ENCODE measurements around the gene KCNJ6. TPM values are rescaled to one million over a fixed set of nuclear protein-coding genes. Genes with fewer than 3 reads are reported as not detected.

Gene KCNJ6
- polyA plus RNA-seq, 1 of the 3 experiments (the other 2 are of a cell fraction) = not detected

DNA sequence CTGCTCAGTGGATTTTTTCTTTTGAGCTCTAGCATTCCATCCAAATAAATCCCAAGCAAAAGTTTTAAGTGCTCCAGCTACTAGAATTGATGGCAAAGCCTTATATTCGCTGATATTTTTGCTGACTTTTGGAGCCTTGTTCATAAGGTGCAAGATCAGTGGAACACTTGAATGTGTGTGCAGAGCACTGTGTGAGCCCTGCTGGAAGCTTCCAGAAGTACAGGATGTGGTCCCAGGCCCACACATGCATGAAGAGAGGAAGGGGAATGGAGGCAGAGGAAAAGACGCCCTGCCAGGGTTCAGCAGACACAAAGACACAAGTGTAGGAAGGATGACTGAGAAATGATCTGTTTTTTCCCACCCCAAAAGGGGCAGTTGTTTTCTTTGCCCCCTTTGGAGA is 169.4 kb downstream of the KCNJ6 start:
- Histone ChIP-seq H3K4me3 (ENCODE audit: low read depth in 2 of 2, low read length in 1 of 2) (no peak overlapping the region), H3K9ac (no peak overlapping the region), H3K27me3 (ENCODE audit: insufficient read depth) (no peaks in the 10 kb centered on the region), H4K20me1 (ENCODE audit: insufficient read depth) (no peaks in the 10 kb centered on the region), H3K4me2 (no peak overlapping the region), H3K9me3 (no peaks in the 10 kb centered on the region), H2AFZ (ENCODE audit: low read depth) (no peak overlapping the region), H3K36me3 (replicated peaks in 1 of 2; ENCODE audit: control insufficient read depth in 1 of 2, insufficient read depth in 2 of 2, low read length in 1 of 2) (no peaks in the 10 kb centered on the region), H3K27ac (ENCODE audit: low read depth in 2 of 2, low read length in 1 of 2) (no peak overlapping the region), H3K79me2 (ENCODE audit: insufficient read depth) (no peaks in the 10 kb centered on the region), H3K4me1 (ENCODE audit: control insufficient read depth in 1 of 2, insufficient read depth in 2 of 2, low read depth in 1 of 2, low read length in 1 of 2) (no peaks in the 10 kb centered on the region), H3K9me2 (no peaks in the 10 kb centered on the region), H3F3A (replicated peaks; ENCODE audit: insufficient read depth) (no peaks in the 10 kb centered on the region)
- TF ChIP-seq FOXJ3 (CRISPR knock-in tag; IDR thresholded peaks at IDR 0.05) = no peak
- no peak for TF ChIP-seq NFIC (IDR thresholded peaks at IDR 0.05; ENCODE audit: borderline replicate concordance)
- no peak for TF ChIP-seq FOSL2 (IDR thresholded peaks at IDR 0.05; ENCODE audit: borderline replicate concordance, low read depth)
- no peak for TF ChIP-seq TCF12 (IDR thresholded peaks at IDR 0.05)
- POLR2A ChIA-PET = no interaction called here
- WGBS (ENCODE audit: low lambda C conversion rate) = 50% methylated on average over 2 of the region's 2 CpGs
- no peak for DNase-seq
- CTCF ChIA-PET = interaction anchor here (0.9 to 1.8 kb wide), 2 partner anchors 35 to 413 kb away, joined by 3 to 5 read pairs; no protein-coding TSS in a partner anchor

DNA sequence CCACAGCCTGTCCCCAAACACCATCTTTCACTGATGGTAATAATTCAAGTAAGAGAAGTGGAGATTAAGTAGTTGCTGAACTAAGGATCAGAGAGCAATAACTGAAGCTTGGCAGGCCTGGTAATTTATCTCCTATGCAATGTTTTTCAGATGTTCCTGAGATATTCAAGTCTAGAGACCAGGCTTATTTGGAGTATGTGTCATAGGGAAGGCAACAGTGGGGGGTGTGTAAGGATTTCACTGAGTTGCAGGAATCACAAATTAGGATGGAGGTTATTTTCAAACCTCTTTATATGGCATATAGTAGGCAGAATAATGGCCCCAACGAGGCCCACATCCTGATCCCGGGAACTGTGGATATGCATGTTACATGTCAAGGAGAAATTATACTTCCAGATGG is 171.7 kb downstream of the KCNJ6 start:
- H3K27me3 ChIP-seq (ENCODE audit: insufficient read depth) = no peaks in the 10 kb centered on the region
- CTCF ChIA-PET = interaction anchor here (0.8 to 1.9 kb wide), 2 partner anchors 14 to 32 kb away, joined by 3 to 5 read pairs; no protein-coding TSS in a partner anchor
- no peak for TF ChIP-seq NFIC (IDR thresholded peaks at IDR 0.05; ENCODE audit: borderline replicate concordance)
- no peak for TF ChIP-seq JUND (IDR thresholded peaks at IDR 0.05)

GRCh38 chr21:37742532-37742931 is 173.7 kb downstream of the KCNJ6 start:
- H3K9ac ChIP-seq = no peak overlapping the region
- H3K4me2 ChIP-seq = no peak overlapping the region
- TF ChIP-seq FOXM1 (IDR thresholded peaks at IDR 0.05; ENCODE audit: low read depth) (no peak), EP300 (IDR thresholded peaks at IDR 0.05; ENCODE audit: borderline replicate concordance in 1 of 2, low read depth in 1 of 2, low read length in 1 of 2) (no peak), PBX3 (IDR thresholded peaks at IDR 0.05) (no peak), ZBTB33 (IDR thresholded peaks at IDR 0.05; ENCODE audit: borderline replicate concordance, low read depth) (no peak), RFX5 (IDR thresholded peaks at IDR 0.05; ENCODE audit: low read length) (no peak), MEF2A (IDR thresholded peaks at IDR 0.05; ENCODE audit: borderline replicate concordance, low read depth) (no peak), SIN3A (IDR thresholded peaks at IDR 0.05; ENCODE audit: borderline replicate concordance, low read depth, low read length) (no peak), FOXJ3 (CRISPR knock-in tag; IDR thresholded peaks at IDR 0.05) (no peak), EZH2phosphoT487 (IDR thresholded peaks at IDR 0.05; ENCODE audit: borderline replicate concordance, low read depth) (no peak), REST (IDR thresholded peaks at IDR 0.05; ENCODE audit: low read depth, low read length) (no peak), NFIC (IDR thresholded peaks at IDR 0.05; ENCODE audit: borderline replicate concordance) (no peak), MAX (IDR thresholded peaks at IDR 0.05; ENCODE audit: low read depth) (no peak), YY1 (IDR thresholded peaks at IDR 0.05; ENCODE audit: low read depth) (no peak)

More for the DNA sequence above, 171.7 kb downstream of the KCNJ6 start:
- Histone ChIP-seq H3K9me2 (no peaks in the 10 kb centered on the region), H4K20me1 (ENCODE audit: insufficient read depth) (no peaks in the 10 kb centered on the region), H3K36me3 (replicated peaks in 1 of 2; ENCODE audit: control insufficient read depth in 1 of 2, insufficient read depth in 2 of 2, low read length in 1 of 2) (no peaks in the 10 kb centered on the region), H3K9ac (no peak overlapping the region), H3K4me1 (ENCODE audit: control insufficient read depth in 1 of 2, insufficient read depth in 2 of 2, low read depth in 1 of 2, low read length in 1 of 2) (no peaks in the 10 kb centered on the region), H3F3A (replicated peaks; ENCODE audit: insufficient read depth) (no peaks in the 10 kb centered on the region), H3K27ac (ENCODE audit: low read depth in 2 of 2, low read length in 1 of 2) (no peak overlapping the region), H2AFZ (ENCODE audit: low read depth) (no peak overlapping the region), H3K4me2 (no peak overlapping the region), H3K79me2 (ENCODE audit: insufficient read depth) (no peaks in the 10 kb centered on the region), H3K4me3 (ENCODE audit: low read depth in 2 of 2, low read length in 1 of 2) (no peak overlapping the region), H3K9me3 (no peaks in the 10 kb centered on the region)
- POLR2A ChIA-PET = no interaction called here
- DNase-seq = no peak
- WGBS (ENCODE audit: low lambda C conversion rate) = 15% methylated on average over 2 of the region's 2 CpGs

More at GRCh38 chr21:37742532-37742931, 173.7 kb downstream of the KCNJ6 start:
- no peaks in the 10 kb centered on the region for H3K36me3 ChIP-seq (replicated peaks in 1 of 2; ENCODE audit: control insufficient read depth in 1 of 2, insufficient read depth in 2 of 2, low read length in 1 of 2)
- no peaks in the 10 kb centered on the region for H3K9me3 ChIP-seq
- no peaks in the 10 kb centered on the region; the same call in 1 of the 2 replicates for H3K27me3 ChIP-seq (ENCODE audit: insufficient read depth)
- H2AFZ ChIP-seq (ENCODE audit: low read depth) = no peak overlapping the region
- WGBS (ENCODE audit: low lambda C conversion rate) = 7% methylated on average over 1 of the region's 1 CpG
- H3K4me1 ChIP-seq (ENCODE audit: control insufficient read depth in 1 of 2, insufficient read depth in 2 of 2, low read depth in 1 of 2, low read length in 1 of 2) = no peaks in the 10 kb centered on the region
- no peaks in the 10 kb centered on the region for H4K20me1 ChIP-seq (ENCODE audit: insufficient read depth)
- no peaks in the 10 kb centered on the region for H3K79me2 ChIP-seq (ENCODE audit: insufficient read depth)
- no peaks in the 10 kb centered on the region for H3F3A ChIP-seq (replicated peaks; ENCODE audit: insufficient read depth)
- no peak overlapping the region for H3K27ac ChIP-seq (ENCODE audit: low read depth in 2 of 2, low read length in 1 of 2)
- DNase-seq = no peak
- POLR2A ChIA-PET = no interaction called here
- CTCF ChIA-PET = no interaction called here
- no peaks in the 10 kb centered on the region for H3K9me2 ChIP-seq
- no peak overlapping the region for H3K4me3 ChIP-seq (ENCODE audit: low read depth in 2 of 2, low read length in 1 of 2)
